ENCODE results near the gene EDNRA.

- TF ChIP-seq CTCF (conservative IDR thresholded peaks at IDR 0.05; ENCODE audit: low read length): no peak
- no peak for TF ChIP-seq EZH2phosphoT487 (IDR thresholded peaks at IDR 0.05; ENCODE audit: borderline replicate concordance)
These were observed 6.7 kb downstream of the EDNRA start for GRCh38 chr4:147487616-147488015.

Measured in Loucy (cell line).